Umbilical cord (tissue), 2 donors: ENCODE results near the gene SLC38A9. TPM values are rescaled to one million over a fixed set of nuclear protein-coding genes. Genes with fewer than 3 reads are reported as not detected.
"Not testable (repeated sequence)": the region's sequence is repeated elsewhere in the genome, so short reads cannot be mapped to it uniquely, and the experiment has no call there.

Source experiments
- DNase-seq: peaks from one replicate; pipeline ENCODE4 v3.0.0-alpha.2; 2015; ENCODE audit warnings: low spot score
- total RNA-seq: library from RNA; depleted of rRNA; stranded (reverse); fragments of >200 nt; gene quantifications from one replicate; pipeline ENCODE4 v1.2.3, GENCODE V29; 2014; ENCODE audit warnings: low replicate concordance; ENCODE audit not compliant: insufficient read depth

The SLC38A9 gene
- total RNA-seq: 45.5 TPM

- peak; percentile 98 for DNase-seq
These were observed at the start of gene SLC38A9 for GRCh38 chr5:55712023-55712859. TSS of gene SLC38A9 (minus strand) at chr5:55712324. CDS start at chr5:55697958, 14,366 bp downstream.

GRCh38 chr5:55761721-55762120 is 49.6 kb upstream of the SLC38A9 start:
- DNase-seq: not testable (repeated sequence)

- DNase-seq: no peak
These were observed 46.6 kb upstream of the SLC38A9 start for GRCh38 chr5:55758714-55759113.

GRCh38 chr5:55758231-55758630 is 46.1 kb upstream of the SLC38A9 start:
- DNase-seq: no peak

- DNase-seq: no peak
These were observed 38.4 kb upstream of the SLC38A9 start for GRCh38 chr5:55750499-55750898.

GRCh38 chr5:55750063-55750462 is 37.9 kb upstream of the SLC38A9 start:
- DNase-seq: no peak

- no peak for DNase-seq
These were observed 37.3 kb upstream of the SLC38A9 start for GRCh38 chr5:55749387-55749786.

GRCh38 chr5:55747778-55748318 is 35.7 kb upstream of the SLC38A9 start:
- no peak for DNase-seq

- no peak for DNase-seq
These were observed 30.7 kb upstream of the SLC38A9 start for GRCh38 chr5:55742778-55743177.

GRCh38 chr5:55737793-55738192 is 25.7 kb upstream of the SLC38A9 start, which contains the start of gene DDX4:
TSS of gene DDX4 (plus strand) at chr5:55738061. CDS start at chr5:55738964, 903 bp downstream.
- DNase-seq: no peak

GRCh38 chr5:55734658-55735057 is 22.5 kb upstream of the SLC38A9 start:
- no peak for DNase-seq

GRCh38 chr5:55732585-55732984 is 20.5 kb upstream of the SLC38A9 start:
- no peak for DNase-seq

GRCh38 chr5:55731848-55732247 is 19.7 kb upstream of the SLC38A9 start:
- DNase-seq: no peak

GRCh38 chr5:55724281-55724680 is 12.2 kb upstream of the SLC38A9 start:
- DNase-seq: no peak

- no peak for DNase-seq
These were observed 8.1 kb upstream of the SLC38A9 start for GRCh38 chr5:55720188-55720703.

- not testable (repeated sequence) for DNase-seq
These were observed 6.9 kb upstream of the SLC38A9 start for GRCh38 chr5:55719026-55719425.

GRCh38 chr5:55715519-55716078 is 3.5 kb upstream of the SLC38A9 start:
- DNase-seq: no peak

- no peak for DNase-seq
These were observed 2.6 kb upstream of the SLC38A9 start for GRCh38 chr5:55714749-55715148.

GRCh38 chr5:55714339-55714738 is 2.2 kb upstream of the SLC38A9 start:
- DNase-seq: no peak

GRCh38 chr5:55713871-55714270 is 1.7 kb upstream of the SLC38A9 start:
- DNase-seq: peak; percentile 43

GRCh38 chr5:55711507-55712022 is 559 bp downstream of the SLC38A9 start:
- DNase-seq: no peak

- no peak for DNase-seq
These were observed 3.4 kb downstream of the SLC38A9 start for GRCh38 chr5:55708732-55709131.
